ENCODE results near the gene RFX8. TPM values are rescaled to one million over a fixed set of nuclear protein-coding genes. Genes with fewer than 3 reads are reported as not detected.

Gene RFX8
- total RNA-seq, 2 donors from 2014 or later, result 0.14 to 0.85 TPM

DNA sequence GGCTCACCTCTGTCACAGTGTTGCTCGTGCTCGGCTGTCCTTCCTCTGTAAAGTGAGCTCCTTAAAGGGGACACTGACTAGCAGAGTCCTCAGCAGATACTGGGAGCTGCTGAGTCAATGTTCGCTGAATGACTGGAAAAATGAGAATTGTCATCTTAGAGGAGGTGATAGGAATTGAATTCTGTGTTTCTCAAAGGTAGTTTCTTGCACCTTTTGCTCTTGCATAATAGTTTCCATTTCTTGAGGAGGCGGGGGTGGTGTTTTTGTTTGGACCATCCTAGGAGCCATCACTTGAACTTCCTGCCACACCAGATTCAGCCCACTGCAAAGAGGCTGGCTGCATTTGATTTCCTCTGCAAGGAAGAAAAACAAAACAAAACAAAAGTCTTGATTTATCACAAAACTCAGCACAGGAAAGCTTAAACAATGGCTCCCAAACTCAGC lies 11.4 kb upstream of the RFX8 start:
- TF ChIP-seq, protein P1, sequence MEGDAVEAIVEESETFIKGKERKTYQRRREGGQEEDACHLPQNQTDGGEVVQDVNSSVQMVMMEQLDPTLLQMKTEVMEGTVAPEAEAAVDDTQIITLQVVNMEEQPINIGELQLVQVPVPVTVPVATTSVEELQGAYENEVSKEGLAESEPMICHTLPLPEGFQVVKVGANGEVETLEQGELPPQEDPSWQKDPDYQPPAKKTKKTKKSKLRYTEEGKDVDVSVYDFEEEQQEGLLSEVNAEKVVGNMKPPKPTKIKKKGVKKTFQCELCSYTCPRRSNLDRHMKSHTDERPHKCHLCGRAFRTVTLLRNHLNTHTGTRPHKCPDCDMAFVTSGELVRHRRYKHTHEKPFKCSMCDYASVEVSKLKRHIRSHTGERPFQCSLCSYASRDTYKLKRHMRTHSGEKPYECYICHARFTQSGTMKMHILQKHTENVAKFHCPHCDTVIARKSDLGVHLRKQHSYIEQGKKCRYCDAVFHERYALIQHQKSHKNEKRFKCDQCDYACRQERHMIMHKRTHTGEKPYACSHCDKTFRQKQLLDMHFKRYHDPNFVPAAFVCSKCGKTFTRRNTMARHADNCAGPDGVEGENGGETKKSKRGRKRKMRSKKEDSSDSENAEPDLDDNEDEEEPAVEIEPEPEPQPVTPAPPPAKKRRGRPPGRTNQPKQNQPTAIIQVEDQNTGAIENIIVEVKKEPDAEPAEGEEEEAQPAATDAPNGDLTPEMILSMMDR (IDR thresholded peaks at IDR 0.05), result no peak
- ATAC-seq (ENCODE audit: insufficient number of reproducible peaks, low FRiP score, low read depth) (no peak), DNase-seq (ENCODE audit: low spot score) (no peak)
- Histone ChIP-seq H3K9me3 (no peaks in the 10 kb centered on the region), H3K27me3 (replicated peaks; ENCODE audit: insufficient read depth) (no peaks in the 10 kb centered on the region), H3K4me1 (ENCODE audit: control insufficient read depth in 1 of 2, low read depth in 2 of 2) (no peaks in the 10 kb centered on the region), H3K27ac (no peak overlapping the region), H3K4me3 (no peak overlapping the region), H3K36me3 (no peaks in the 10 kb centered on the region)

DNA sequence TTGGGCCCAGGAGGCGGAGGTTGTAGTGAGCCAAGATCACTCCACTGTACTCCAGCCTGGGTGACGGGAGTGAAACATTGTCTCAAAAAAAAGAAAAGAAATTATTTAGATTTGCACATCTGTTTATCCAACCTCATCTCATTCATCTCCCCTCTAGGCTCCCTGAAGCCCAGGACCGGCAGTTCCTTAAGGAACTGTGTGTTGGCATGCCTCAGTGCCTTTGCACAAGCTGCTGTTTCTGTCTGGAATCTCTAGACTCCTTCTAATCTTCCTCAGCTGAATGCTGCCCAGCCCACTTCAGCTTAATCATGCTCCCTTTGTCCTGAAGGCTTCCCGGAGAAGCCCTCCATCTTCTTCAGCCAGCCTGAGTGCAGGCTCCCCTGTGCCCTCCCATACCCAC lies 10.9 kb upstream of the RFX8 start:
- Histone ChIP-seq H3K4me1 (ENCODE audit: control insufficient read depth in 1 of 2, low read depth in 2 of 2) (no peaks in the 10 kb centered on the region), H3K27ac (no peak overlapping the region), H3K9me3 (no peaks in the 10 kb centered on the region), H3K27me3 (replicated peaks; ENCODE audit: insufficient read depth) (no peaks in the 10 kb centered on the region), H3K4me3 (no peak overlapping the region), H3K36me3 (no peaks in the 10 kb centered on the region)
- no peak for ATAC-seq (ENCODE audit: insufficient number of reproducible peaks, low FRiP score, low read depth)
- TF ChIP-seq, protein P1 (IDR thresholded peaks at IDR 0.05), result no peak
- DNase-seq (ENCODE audit: low spot score), result no peak

DNA sequence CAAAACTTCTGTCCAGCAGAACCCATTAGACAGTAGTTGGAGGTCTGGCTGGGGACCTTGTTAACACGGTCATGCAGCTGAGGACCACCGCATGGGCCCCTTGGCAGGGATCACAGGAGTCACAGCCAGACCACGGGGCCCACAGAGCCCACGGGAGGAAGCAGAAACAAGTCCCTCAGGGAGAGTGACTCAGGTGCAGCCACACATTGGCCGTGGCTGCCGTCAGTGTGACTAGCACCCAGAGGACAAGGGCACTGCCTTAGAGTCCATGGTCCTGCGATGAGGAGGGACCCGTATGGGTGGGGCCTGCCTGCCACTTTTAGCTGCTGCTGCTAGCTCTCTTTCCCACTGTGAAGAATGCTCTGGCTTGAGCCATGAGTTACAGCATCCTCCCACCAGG lies 5.9 kb upstream of the RFX8 start:
- DNase-seq (ENCODE audit: low spot score) (no peak), ATAC-seq (ENCODE audit: insufficient number of reproducible peaks, low FRiP score, low read depth) (no peak)
- Histone ChIP-seq H3K4me1 (ENCODE audit: control insufficient read depth in 1 of 2, low read depth in 2 of 2) (no peaks in the 10 kb centered on the region), H3K27ac (no peak overlapping the region), H3K36me3 (no peaks in the 10 kb centered on the region), H3K9me3 (no peaks in the 10 kb centered on the region), H3K4me3 (no peak overlapping the region), H3K27me3 (replicated peaks; ENCODE audit: insufficient read depth) (no peaks in the 10 kb centered on the region)
- TF ChIP-seq, protein P1 (IDR thresholded peaks at IDR 0.05), result no peak

DNA sequence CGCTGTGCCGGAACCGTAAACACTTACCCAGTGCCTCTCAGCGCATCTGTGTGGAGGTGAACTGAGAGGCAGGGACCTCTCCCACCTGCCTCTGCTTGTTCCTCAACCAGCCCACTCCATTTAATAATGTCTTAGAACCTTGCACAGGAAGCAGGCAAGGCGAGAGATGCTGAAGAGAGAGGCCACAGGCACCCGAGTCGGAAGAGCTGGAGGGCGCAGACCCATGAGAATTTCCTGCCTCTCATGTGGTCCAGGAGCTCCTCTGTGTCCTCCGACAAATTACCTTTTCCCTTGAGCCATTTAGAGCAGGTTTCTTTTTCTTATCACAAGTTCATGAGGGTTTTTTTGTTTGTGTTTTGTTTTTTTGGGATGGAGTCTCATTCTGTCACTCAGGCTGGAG lies 4.9 kb upstream of the RFX8 start:
- Histone ChIP-seq H3K27me3 (replicated peaks; ENCODE audit: insufficient read depth) (no peaks in the 10 kb centered on the region), H3K4me1 (ENCODE audit: control insufficient read depth in 1 of 2, low read depth in 2 of 2) (no peaks in the 10 kb centered on the region), H3K27ac (no peak overlapping the region), H3K36me3 (no peaks in the 10 kb centered on the region), H3K9me3 (no peaks in the 10 kb centered on the region), H3K4me3 (no peak overlapping the region)
- no peak for DNase-seq (ENCODE audit: low spot score)
- ATAC-seq (ENCODE audit: insufficient number of reproducible peaks, low FRiP score, low read depth), result no peak
- TF ChIP-seq, protein P1 (IDR thresholded peaks at IDR 0.05), result no peak

DNA sequence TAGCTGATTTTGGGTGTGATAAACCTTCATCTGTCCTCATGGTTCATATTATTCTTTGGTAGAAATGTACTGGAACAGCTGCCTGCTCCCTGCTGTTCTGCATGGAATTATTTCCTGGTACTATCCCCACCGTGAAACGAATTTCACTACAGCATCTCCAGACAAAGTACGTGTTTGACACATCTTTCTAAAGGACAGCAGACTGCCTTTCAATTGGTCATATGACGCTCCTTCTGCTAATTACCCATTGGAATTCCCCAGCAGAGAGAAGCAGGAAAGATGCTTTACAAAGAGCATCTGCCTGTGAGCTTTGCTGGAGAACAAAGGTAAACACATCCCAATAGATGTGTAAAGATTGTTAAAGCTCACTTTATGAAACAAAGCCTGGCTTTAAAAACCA lies 4.4 kb upstream of the RFX8 start:
- H3K9me3 ChIP-seq, result no peaks in the 10 kb centered on the region
- no peaks in the 10 kb centered on the region for H3K4me1 ChIP-seq (ENCODE audit: control insufficient read depth in 1 of 2, low read depth in 2 of 2)
- no peak for DNase-seq (ENCODE audit: low spot score)
- H3K4me3 ChIP-seq, result no peak overlapping the region
- H3K27ac ChIP-seq, result no peak overlapping the region
- ATAC-seq (ENCODE audit: insufficient number of reproducible peaks, low FRiP score, low read depth), result no peak
- TF ChIP-seq, protein P1 (IDR thresholded peaks at IDR 0.05), result no peak
- H3K27me3 ChIP-seq (replicated peaks; ENCODE audit: insufficient read depth), result no peaks in the 10 kb centered on the region
- no peaks in the 10 kb centered on the region for H3K36me3 ChIP-seq

Data from thoracic aorta (tissue), 2 donors.